DOHH2 (cell line): ENCODE results near the gene MPND.

ENCODE experiments used
- CTCF ChIP-seq: fragments of 200-600 bp; sonication (generic); IDR thresholded peaks from one replicate; pipeline ENCODE4 v1.5.1; 2014; ENCODE audit warnings: antibody characterized with exemption, mild to moderate bottlenecking, low read depth, low read length; ENCODE audit not compliant: poor library complexity, severe bottlenecking
- EZH2phosphoT487 ChIP-seq: fragments of 200-600 bp; sonication (generic); IDR thresholded peaks from 2 replicates; pipeline ENCODE4 v1.6.1; 2017; ENCODE audit warnings: borderline replicate concordance, mild to moderate bottlenecking, antibody characterized with exemption, low read length, moderate library complexity, mixed read lengths

GRCh38 chr19:4329858-4330257, 13.5 kb upstream of the MPND start:
- TF ChIP-seq CTCF (no peak), EZH2phosphoT487 (no peak)
